DND-41 (cell line): ENCODE measurements around the gene ARAP1.

Source experiments
- ATAC-seq: fragments of 200-7000 bp; cut with Tn5 transposase; 3 replicates; pipeline ENCODE4 v1.9.1; 2021; ENCODE audit warnings: low read depth; ENCODE audit not compliant: insufficient read depth
- DNase-seq: peaks from one replicate; pipeline ENCODE4 v3.0.0-alpha.2; 2020
- H2AFZ ChIP-seq: 2 replicates; pipeline ENCODE4 v1.6.0; 2012; ENCODE audit warnings: low read depth, low read length
- H3K27ac ChIP-seq: 2 replicates; pipeline ENCODE4 v1.5.1; 2012; ENCODE audit warnings: low read length, inconsistent platforms
- H3K27me3 ChIP-seq: fragments of 200-600 bp; sonication (generic); 2 replicates; pipeline ENCODE4 v1.6.0; 2012; ENCODE audit warnings: low read length, mild to moderate bottlenecking, inconsistent platforms; ENCODE audit not compliant: insufficient read depth, poor library complexity
- H3K36me3 ChIP-seq: 2 replicates; pipeline ENCODE4 v1.5.1; 2012; ENCODE audit warnings: low read length, inconsistent platforms; ENCODE audit not compliant: insufficient read depth
- H3K4me1 ChIP-seq: 2 replicates; pipeline ENCODE4 v1.5.1; 2012; ENCODE audit warnings: mild to moderate bottlenecking, low read length; ENCODE audit not compliant: insufficient read depth
- H3K4me2 ChIP-seq: 2 replicates; pipeline ENCODE4 v1.6.0; 2012; ENCODE audit warnings: mild to moderate bottlenecking, moderate library complexity, low read length, inconsistent platforms; ENCODE audit not compliant: insufficient read depth
- H3K4me3 ChIP-seq, 2 experiments: fragments of 200-600 bp in 1 of 2; shearing (Covaris generic) in 1 of 2; 2 replicates each; pipeline ENCODE4 v1.5.1; 2012 to 2016; ENCODE audit warnings: inconsistent platforms in 2 of 2, low read length in 2 of 2, mild to moderate bottlenecking in 2 of 2, low read depth in 1 of 2, moderate library complexity in 1 of 2
- H3K79me2 ChIP-seq: 2 replicates; pipeline ENCODE4 v1.6.0; 2012; ENCODE audit warnings: low read length, inconsistent platforms; ENCODE audit not compliant: insufficient read depth
- H3K9ac ChIP-seq: 2 replicates; pipeline ENCODE4 v1.6.0; 2012; ENCODE audit warnings: low read depth, mild to moderate bottlenecking, inconsistent platforms, low read length, moderate library complexity
- H3K9me3 ChIP-seq: 2 replicates; pipeline ENCODE4 v1.5.1; 2012; ENCODE audit warnings: low read length, moderate library complexity, mild to moderate bottlenecking, inconsistent platforms; ENCODE audit not compliant: insufficient read depth, severe bottlenecking
- H4K20me1 ChIP-seq: 2 replicates; pipeline ENCODE4 v1.6.0; 2012; ENCODE audit warnings: low read length; ENCODE audit not compliant: insufficient read depth
- EZH2 ChIP-seq: IDR thresholded peaks from 3 replicates; pipeline ENCODE4 v1.6.1; 2012; ENCODE audit warnings: borderline replicate concordance, low read depth, mild to moderate bottlenecking, moderate library complexity, low read length, inconsistent platforms; ENCODE audit not compliant: severe bottlenecking
- TF ChIP-seq, protein P1 (sequence below): IDR thresholded peaks from 2 replicates; pipeline ENCODE4 v1.5.1; 2012; ENCODE audit warnings: borderline replicate concordance, low read length, moderate library complexity, mild to moderate bottlenecking; ENCODE audit not compliant: poor library complexity, severe bottlenecking; ENCODE audit errors: extremely low read depth

ARAP1 gene

DNA sequence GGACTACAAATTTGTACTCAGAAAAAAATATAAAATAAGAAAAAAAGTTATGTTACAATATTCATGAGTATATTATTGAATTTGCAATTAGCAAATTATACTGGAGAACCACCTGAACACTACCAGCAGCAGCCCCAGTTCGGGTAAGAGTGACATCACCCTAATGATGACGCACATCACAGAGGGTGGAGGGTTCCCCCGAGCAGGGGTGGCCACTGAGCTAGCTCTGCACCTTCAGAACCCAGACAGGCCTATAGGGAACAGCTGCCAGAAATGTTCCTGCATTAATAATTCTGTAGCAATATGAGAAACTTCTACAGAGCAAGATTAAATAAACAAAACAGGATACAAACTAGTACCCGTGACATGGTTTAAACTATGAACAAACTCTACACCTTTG lies 17.5 kb upstream of the ARAP1 start:
- no peaks in the 10 kb centered on the region; the same call in 1 of the 2 replicates for H4K20me1 ChIP-seq
- no peaks in the 10 kb centered on the region for H3K27me3 ChIP-seq
- no peak overlapping the region for H3K9ac ChIP-seq
- H3K27ac ChIP-seq = no peak overlapping the region
- no peak for TF ChIP-seq EZH2
- TF ChIP-seq, protein P1, sequence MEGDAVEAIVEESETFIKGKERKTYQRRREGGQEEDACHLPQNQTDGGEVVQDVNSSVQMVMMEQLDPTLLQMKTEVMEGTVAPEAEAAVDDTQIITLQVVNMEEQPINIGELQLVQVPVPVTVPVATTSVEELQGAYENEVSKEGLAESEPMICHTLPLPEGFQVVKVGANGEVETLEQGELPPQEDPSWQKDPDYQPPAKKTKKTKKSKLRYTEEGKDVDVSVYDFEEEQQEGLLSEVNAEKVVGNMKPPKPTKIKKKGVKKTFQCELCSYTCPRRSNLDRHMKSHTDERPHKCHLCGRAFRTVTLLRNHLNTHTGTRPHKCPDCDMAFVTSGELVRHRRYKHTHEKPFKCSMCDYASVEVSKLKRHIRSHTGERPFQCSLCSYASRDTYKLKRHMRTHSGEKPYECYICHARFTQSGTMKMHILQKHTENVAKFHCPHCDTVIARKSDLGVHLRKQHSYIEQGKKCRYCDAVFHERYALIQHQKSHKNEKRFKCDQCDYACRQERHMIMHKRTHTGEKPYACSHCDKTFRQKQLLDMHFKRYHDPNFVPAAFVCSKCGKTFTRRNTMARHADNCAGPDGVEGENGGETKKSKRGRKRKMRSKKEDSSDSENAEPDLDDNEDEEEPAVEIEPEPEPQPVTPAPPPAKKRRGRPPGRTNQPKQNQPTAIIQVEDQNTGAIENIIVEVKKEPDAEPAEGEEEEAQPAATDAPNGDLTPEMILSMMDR = no peak
- no peaks in the 10 kb centered on the region for H3K4me1 ChIP-seq
- ATAC-seq (no peak), DNase-seq (no peak)
- no peaks in the 10 kb centered on the region for H3K36me3 ChIP-seq
- no peak overlapping the region for H2AFZ ChIP-seq
- H3K79me2 ChIP-seq = no peaks in the 10 kb centered on the region
- H3K4me3 ChIP-seq = no peak overlapping the region
- H3K9me3 ChIP-seq = no peaks in the 10 kb centered on the region
- H3K4me2 ChIP-seq = no peak overlapping the region

DNA sequence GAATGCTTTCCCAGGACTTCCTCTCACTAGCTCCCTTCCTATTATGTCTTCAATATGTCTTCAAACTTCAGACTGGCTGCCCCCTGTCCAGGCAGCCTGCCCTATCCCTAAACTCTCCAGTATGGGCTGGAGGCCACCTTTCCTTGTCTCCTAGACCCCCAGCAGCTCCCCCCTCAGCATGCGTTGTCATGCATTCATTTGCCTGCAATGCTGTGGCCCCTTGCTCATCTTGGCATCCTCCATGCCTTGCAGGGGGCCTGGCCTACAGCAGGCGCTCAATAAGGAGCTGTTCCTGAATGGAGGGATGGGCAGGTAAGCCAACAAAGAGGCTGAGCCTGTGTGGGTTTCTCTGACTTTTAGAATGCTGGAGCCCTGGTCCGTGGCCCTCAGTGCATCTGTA lies 16.4 kb upstream of the ARAP1 start:
- TF ChIP-seq, protein P1 = no peak
- no peak for TF ChIP-seq EZH2
- ATAC-seq = no peak

DNA sequence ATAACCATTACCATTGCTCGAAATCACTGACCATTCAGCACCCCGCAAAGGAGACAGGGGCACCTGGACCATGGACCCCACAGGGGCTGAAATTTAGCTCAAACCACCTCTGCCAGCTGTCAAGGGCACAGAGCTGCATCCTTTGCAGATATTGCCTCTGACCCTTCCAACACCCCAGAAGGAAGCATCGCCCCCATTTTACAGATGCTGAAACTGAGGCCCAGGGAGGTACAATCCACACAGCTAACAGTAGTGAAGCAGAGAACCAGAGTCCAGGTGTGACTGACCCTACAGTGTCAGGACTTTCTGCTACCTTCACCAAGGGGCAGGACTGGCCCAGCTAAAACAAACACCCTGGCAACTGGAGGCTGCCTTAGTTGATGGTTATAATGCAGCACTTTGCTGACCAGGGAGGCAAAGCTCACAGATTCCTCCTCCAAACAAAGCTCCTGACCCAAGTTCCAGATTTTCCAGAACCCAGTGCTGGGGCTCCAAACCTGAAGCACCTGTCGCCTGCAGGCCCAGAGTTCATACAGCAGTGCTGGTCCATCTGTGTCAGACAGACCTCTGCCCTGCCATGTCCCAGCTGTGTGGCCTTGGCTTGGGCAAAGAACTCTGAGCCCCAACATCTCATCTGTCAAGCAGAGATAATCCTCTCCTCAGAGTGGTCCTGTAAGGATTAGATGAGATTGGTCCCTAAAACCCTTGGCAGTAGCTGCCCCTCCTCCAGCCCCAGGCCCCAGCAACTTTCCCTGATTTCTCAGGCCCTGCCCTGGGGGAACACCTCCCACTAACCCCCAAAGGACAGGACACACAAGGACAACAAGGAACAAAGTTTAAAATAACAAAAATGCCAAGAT lies 15.2 kb upstream of the ARAP1 start:
- ATAC-seq (no peak), DNase-seq (no peak)
- Histone ChIP-seq H3K4me2 (no peak overlapping the region), H3K27ac (no peak overlapping the region), H3K9ac (no peak overlapping the region), H3K4me1 (no peaks in the 10 kb centered on the region), H3K4me3 (no peak overlapping the region), H3K79me2 (no peaks in the 10 kb centered on the region), H2AFZ (no peak overlapping the region), H3K36me3 (no peaks in the 10 kb centered on the region), H4K20me1 (no peaks in the 10 kb centered on the region), H3K9me3 (no peaks in the 10 kb centered on the region), H3K27me3 (no peaks in the 10 kb centered on the region)
- TF ChIP-seq, protein P1 = no peak
- TF ChIP-seq EZH2 = no peak

More for the DNA sequence above, 16.4 kb upstream of the ARAP1 start:
- Histone ChIP-seq H2AFZ (no peak overlapping the region), H3K4me2 (no peak overlapping the region), H3K9ac (no peak overlapping the region), H3K4me3 (no peak overlapping the region), H3K4me1 (no peaks in the 10 kb centered on the region), H3K27ac (no peak overlapping the region), H4K20me1 (no peaks in the 10 kb centered on the region), H3K79me2 (no peaks in the 10 kb centered on the region), H3K36me3 (no peaks in the 10 kb centered on the region), H3K9me3 (no peaks in the 10 kb centered on the region), H3K27me3 (no peaks in the 10 kb centered on the region)
- DNase-seq = no peak
